NCI-H2196 treated with DMSO at 0.1 percent for 48 hours (cell line): ENCODE results near the gene ZNF594.
"Not testable (repeated sequence)": the region's sequence is repeated elsewhere in the genome, so short reads cannot be mapped to it uniquely, and the experiment has no call there.

Experiments
- DNase-seq: peaks from one replicate; lab custom pipeline; 2025; ENCODE audit not compliant: unreplicated experiment; lab: John Stamatoyannopoulos, UW

Gene ZNF594

DNA sequence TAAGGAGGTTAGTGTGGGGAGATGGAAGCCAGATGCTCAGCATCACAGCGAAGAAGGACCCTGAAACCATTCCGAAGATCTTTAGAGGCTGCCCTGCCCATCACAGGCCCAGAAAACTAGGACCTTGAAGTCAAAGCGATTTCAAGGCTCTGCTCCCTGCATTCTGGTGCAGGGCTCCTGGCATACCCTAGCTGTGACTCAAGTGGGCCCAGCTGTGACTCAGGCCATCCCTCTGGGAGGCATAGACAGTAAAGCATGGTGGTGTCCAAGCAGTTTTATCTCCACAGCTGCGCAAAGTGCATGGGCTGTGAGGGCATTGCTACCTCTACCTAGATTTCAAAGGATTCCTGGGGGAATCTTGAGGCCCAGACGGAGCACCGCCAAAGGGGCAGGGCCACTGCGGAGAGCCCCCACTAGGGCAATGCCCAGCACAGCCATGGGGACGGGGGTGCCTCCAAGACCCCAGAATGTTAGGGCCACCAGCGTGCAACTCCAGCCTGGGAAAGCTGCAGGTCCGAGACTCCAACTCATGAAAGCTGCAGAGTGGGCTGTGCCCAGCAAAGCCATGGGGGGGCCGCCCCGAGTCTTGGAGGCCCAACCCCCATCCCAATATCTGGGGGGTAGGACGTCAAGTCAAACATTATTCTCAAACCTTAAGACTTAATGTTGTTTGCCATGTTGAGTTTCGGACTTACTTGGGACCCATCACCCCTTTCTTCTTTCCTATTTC, 11.7 kb upstream of the ZNF594 start:
- DNase-seq, result no peak

DNA sequence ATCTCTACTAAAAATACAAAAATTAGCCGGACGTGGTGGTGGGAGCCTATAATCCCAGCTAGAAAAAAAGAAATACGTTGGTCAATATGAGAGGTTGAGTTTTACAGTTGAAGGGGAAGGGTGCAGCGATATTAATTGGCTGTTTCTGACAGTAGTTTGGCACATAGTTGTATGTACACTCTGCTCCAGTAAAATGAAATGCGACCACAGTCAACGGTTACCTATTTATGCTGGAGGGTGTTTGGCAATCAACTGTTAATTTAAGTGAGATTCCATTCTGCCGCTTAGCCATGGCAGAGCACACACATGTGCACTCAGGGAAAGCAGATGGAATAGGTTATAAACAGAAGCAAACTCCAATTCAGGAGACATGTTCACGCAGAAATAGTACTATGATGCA, 9.3 kb upstream of the ZNF594 start:
- no peak for DNase-seq

DNA sequence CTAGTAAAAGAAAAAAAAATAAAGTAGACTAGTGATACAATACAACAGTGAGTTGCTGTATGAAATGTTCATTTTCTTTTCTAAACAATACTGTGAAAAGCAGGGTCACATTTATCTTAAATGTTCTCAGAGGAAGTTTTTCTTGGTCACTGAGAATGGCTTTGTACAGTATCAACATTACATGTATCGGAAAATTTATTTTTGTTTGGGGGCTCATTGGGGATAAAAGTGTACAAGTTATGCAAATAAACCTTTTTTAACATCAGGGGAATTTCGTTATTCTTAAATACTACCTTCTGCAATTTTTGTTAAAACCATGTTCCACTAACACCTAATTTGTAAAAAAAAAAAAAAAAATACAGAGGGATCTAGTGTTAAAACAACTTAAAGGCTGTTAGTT, 8.7 kb upstream of the ZNF594 start:
- no peak for DNase-seq

DNA sequence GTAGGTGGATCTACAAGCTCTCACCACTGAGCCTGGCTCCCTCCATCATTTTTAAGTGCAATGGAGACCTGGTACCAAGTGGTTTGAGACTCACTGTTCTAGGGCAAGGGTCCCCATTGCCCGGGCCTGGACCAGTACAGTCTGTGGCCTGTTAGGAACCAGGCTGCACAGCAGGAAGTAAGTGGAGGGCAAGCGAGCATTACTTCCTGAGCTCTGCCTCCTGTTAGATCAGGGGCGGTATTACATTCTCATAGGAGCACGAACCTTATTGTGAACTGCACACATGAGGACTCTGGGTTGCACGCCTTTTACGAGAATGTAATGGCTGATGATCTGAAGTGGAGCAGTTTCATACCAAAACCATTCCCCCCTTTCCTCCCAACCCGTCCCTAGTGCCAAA, 6.8 kb upstream of the ZNF594 start:
- no peak for DNase-seq

DNA sequence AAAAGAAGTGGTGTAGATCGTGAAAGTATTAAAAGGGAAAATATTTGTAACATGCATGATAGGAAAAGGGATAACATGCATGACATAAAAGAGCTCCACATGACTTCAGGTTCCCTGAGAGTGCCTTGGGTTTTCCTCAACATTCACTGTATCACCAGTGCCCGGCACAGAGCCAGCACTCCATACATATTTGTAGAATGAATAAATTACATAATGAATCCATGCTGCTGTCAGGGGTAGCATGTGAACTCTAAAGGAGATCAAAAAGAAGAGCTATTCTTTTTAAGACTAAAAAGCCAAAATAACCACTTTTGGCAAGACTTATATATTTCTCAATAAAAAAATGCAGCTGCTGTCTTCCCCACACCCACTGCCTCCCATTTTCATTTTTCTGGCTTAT, 2.7 kb upstream of the ZNF594 start:
- no peak for DNase-seq

DNA sequence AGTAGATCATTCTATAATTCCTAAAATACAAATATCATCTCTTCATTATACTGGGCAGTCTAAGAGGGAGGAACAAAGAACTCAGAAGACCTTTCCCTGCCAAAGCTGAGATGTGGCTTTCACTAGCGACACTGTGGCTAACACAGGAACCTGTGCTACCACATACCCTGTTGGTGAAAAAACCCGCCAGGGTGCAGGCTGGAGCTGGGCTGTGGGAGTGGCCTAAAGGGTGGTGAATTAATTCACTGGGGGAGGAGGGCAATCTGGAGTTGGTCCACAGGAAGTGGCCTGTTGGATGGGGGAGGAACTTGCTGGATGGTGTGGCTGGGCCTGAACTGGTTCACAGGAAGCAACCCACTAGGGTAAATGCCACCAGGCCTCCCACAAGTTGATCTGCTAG, 7.4 kb downstream of the ZNF594 start:
- DNase-seq, result no peak

DNA sequence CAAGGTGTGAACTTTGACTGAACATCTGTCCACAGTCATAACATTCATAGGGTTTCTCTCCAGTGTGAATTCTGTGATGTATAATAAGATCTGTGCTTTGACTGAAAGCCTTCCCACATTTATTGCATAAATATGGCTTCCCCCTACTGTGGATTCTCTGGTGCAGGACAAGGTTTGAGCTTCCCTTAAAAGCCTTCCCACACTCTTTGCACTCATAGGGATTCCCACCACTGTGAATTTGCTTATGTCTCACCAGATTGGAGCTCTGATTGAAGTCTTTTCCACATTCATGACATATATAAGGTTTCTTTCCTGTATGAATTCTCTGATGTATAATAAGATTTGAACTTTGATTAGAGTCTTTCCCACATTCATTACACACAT, 8.3 kb downstream of the ZNF594 start:
- DNase-seq, result no peak

DNA sequence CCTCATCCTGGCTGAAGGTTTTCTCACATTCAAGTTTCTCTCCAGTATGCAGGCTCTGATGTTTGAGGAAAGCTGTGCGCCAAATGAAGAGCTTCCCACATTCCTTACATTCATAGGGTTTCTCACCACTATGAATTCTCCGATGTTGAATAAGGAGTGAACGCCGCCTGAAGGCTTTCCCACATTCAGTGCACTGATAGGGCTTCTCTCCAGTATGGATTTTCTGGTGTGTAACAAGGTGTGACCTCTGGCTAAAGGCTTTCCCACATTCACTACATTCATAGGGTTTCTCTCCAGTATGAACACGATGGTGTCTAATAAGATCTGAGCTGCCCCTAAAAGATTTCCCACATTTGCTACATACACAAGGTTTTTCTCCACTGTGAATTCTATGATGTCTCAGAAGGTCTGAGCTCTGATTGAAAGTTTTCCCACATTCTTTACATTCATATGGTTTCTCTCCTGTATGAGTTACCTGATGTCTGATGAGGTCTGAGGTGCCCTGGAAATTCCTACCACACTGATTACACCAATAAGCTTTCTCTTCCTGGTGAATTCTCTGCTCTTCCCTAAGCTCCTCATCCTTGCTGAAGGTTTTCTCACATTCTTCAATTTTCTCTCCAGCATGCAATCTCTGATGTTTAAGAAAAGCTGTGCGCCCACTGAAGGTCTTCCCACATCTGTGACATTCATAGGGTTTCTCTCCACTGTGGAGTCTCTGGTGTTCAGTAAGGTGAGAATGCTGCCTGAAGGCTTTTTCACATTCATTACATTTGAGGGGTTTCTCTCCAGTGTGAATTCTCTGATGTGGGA, 8.9 kb downstream of the ZNF594 start:
- DNase-seq, result no peak

DNA sequence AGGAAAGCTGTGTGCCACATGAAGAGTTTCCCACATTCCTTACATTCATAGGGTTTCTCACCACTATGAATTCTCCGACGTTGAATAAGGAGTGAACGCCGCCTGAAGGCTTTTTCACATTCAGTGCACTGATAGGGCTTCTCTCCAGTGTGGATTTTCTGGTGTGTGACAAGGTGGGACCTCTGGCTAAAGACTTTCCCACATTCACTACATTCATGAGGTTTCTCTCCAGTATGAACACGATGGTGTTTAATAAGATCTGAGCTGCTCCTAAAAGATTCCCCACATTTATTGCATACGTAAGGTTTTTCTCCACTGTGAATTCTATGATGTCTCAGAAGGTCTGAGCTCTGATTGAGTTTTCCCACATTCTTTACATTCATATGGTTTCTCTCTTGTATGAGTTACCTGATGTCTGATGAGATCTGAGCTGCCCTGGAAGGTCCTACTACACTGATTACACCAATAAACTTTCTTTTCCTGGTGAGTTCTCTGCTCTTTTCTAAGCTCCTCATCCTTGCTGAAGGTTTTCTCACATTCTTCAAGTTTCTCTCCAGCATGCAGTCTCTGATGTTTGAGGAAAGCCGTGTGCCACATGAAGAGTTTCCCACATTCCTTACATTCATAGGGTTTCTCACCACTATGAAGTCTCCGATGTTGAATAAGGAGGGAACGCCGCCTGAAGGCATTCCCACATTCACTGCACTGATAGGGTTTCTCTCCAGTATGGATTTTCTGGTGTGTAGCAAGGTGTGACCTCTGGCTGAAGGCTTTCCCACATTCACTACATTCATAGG, 10.0 kb downstream of the ZNF594 start:
- DNase-seq, result no peak

DNA sequence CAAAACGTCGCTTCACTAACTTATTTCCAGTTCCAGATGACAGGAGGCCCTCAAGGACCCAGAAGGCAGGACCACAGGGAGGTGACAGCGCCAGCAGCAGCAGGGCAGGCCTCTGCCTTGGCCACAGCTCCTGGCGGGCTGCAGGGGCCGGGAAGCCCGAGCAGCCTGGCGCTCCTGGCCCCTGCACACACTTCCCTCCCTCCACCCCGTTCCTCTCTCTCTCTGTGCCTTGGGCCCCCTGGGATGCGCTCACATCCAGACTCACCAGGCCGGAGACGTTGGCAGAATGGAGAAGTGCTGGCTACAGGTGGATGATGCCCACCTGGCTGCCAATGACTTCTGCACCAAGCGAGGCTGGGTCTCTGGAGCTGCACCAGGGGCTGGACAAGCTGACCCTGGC, 12.7 kb downstream of the ZNF594 start:
- no peak for DNase-seq

DNA sequence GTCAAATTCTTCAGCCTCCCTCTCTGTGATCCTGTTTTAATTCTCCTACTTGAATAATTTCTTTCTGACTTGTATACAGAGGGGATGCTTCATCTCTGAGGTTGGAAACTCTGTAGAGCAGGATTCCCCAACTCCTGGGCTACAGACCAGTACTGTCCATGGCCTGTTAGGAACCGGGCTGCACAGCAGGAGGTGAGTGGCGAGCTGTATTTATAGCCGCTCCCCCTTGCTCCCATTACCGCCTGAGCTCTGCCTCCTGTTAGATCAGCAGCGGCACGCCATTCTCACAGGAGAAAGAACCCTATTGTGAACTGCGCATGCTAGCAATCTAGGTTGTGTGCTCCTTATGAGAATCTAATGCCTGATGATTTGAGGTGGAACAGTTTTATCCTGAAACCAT, 16.6 kb downstream of the ZNF594 start:
- not testable (repeated sequence) for DNase-seq

DNA sequence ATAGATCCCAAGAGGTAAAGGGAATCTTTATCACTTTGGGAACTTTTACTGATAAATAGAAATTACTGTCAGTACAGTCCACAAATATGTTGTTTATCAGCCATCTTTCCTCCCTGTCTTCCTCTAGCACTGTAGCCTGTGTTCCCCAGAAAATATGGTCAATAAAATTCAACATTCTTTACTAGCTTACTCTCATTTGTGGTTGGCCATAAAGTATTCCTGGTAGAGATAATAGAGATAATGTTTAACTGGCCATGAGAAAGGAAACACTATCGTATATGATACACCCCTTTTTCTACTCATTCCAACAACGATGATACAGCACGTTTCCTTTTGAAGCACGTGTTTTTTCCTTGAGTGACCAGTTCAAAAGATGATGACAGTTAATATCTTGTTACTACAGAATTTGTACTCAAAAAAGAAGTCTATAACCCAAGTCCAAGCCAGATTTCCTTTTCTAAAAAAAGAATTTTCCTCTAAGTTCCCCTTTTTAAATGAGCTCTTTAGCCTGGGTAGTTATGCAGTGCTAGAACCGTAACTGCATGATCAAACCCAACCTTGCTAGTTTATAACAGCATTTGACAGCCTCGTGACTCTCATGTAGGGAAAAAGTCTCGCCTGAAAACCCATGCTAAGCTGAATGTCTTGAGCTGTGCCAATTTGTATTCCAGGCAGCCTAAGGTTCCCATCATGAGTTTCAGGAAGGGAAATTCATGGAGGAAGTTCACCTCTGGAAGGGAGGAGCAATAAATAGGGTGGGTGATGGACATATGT, 25.7 kb downstream of the ZNF594 start:
- not testable (repeated sequence) for DNase-seq

DNA sequence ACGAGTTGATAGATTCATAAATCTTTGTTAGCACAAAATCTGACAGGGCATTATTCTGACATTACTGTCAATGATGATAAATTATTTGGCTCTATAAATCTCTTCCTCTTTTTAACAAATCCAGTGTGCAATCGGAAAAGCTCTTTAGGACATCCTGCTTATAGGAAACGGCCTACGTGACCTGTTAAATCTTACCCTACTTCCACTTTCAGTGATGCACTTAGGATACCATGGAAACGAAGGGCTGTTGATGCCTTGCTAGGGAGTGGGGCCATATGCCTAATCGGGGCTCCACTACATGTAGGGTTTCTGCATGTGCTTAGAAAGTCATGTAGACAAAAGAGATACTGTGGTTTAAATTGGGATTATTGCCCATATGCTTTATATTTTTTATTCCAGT, 27.2 kb downstream of the ZNF594 start:
- no peak for DNase-seq

DNA sequence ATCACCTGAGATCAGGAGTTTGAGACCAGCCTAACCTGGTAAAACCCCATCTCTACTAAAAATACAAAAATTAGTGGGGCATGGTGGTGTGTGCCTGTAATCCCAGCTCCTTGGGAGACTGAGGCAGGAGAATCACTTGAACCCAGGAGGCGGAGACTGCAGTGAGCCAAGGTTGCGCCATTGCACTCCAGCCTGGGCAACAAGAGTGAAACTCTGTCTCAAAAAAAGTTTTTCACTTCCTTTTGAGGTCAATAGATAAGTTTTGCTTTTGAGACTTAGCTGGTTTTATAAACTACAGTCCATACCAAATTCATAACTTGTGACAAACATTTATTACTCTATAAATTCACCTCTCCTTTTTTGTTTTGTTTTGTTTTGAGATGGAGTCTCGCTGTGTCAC, 29.9 kb downstream of the ZNF594 start:
- DNase-seq, result not testable (repeated sequence)

DNA sequence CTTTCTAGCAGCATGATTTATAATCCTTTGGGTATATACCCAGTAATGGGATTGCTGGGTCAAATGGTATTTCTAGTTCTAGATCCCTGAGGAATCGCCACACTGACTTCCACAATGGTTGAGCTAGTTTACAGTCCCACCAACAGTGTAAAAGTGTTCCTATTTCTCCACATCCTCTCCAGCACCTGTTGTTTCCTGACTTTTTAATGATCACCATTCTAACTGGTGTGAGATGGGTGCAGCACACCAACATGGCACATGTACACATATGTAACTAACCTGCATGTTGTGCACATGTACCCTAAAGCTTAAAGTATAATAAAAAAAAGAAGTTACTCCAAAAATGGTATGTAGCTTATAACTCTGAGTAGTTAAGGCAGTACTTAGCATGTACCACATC, 31.0 kb downstream of the ZNF594 start:
- DNase-seq, result not testable (repeated sequence)

DNA sequence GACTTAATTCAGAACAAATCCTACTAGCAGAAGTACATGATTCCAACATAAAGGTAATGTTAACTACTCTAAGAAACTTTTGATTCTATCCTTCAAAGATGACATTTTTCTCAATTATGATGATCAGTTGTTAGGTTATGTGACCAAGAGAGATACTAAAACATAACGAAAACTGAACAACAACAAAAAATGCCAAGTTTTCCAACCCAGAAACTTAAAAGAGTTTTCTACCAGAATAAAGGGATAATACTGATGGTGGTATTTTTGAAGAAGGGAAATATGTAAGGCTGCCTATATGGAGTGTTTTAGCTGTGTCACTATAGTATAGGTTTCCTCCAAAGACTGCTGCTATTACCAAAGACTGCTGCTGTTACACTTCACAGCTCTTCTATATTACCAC, 45.5 kb downstream of the ZNF594 start:
- DNase-seq, result not testable (repeated sequence)

DNA sequence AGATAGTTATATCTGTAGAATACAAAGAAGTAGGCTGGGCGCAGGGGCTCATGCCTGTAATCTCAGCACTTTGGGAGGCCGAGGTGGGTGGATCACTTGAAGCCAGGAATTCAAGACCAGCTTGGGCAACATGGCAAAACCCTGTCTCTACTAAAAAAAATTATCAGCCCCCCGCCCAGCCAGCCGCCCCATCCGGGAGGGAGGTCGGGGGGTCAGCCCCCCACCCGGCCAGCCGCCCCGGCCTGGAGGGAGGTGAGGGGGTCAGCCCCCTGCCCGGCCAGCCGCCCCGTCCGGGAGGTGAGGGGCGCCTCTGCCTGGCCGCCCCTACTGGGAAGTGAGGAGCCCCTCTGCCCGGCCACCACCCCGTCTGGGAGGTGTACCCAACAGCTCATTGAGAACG, 48.8 kb downstream of the ZNF594 start:
- DNase-seq, result not testable (repeated sequence)

DNA sequence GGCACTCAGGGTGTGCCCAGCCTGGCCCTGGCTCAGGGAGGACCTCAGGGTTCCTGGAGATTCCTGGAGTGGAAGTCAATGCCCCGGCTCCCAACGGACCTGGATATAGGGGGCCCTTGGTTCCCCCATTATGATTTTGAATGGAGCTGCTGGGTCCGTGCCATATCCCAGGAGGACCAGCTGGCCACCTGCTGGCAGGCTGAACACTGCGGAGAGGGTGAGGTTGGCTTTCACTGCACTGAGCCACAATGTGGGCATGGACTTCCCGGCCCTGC, 52.3 kb downstream of the ZNF594 start:
- no peak for DNase-seq

DNA sequence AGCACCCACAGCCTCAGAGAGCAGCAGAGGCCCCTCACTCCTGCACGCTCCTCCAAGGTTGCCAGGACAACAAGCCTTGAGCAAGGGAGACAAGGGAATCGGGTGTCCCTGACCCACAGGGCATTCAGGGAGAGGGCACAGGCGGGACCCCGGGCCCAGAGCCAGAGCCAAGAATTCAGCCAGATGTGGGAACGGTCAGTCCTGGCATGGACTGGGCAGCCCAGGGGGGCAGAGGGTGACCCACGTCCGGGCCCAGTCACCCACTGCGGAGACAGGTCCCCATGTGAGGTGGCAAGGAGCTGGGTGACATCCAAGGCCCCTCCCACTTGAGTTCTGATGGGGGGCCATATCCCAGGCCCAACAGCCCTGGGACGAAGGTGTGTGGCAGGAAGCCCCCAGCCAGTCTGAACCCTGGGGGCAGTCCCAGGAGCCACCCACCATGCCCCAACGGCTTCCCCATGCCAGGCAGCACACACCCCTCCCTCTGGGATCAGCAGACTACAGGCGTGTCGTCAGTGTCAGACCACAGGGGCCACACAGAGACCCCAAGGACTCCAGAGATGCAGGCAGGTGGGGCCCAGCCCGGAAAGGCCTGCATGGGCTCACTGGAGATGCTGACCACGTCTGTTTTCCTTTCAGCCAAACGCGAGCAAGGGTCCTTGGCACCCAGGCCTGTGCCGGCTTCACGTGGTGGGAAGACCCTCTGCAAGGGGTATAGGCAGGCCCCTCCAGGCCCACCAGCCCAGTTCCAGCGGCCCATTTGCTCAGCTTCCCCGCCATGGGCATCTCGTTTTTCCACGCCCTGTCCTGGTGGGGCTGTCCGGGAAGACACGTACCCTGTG, 52.8 kb downstream of the ZNF594 start:
- no peak for DNase-seq

DNA sequence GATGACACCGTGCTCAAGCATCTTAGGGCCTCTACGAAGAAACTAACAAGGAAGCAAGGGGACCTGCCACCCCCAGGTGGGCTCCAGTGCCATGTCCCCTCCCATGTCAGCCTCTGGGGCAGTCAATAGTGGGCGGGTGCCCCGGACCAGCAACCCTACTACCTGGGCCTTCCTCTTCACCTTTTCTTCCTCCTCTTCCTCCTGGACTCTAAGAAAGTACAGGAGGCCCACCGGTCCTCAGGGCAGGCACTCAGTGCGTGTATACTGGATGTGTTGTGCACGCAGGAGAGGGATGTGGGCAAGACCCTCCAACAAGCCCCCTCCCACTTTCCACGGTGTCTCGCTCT, 53.5 kb downstream of the ZNF594 start:
- not testable (repeated sequence) for DNase-seq
